Colonic mucosa (tissue), 4 donors: ENCODE measurements around the gene WNT7A. TPM values are rescaled to one million over a fixed set of nuclear protein-coding genes. Genes with fewer than 3 reads are reported as not detected.

Experiments used
- DNase-seq: peaks from one replicate; pipeline ENCODE4 v3.0.0-alpha.2; 2020
- H3K27ac ChIP-seq: fragments of 200-600 bp; one replicate; pipeline ENCODE4 v1.8.0; 2021
- H3K27me3 ChIP-seq: fragments of 200-600 bp; one replicate; pipeline ENCODE4 v1.8.0; 2021
- H3K36me3 ChIP-seq: fragments of 200-600 bp; one replicate; pipeline ENCODE4 v1.8.0; 2021
- H3K4me1 ChIP-seq: fragments of 200-600 bp; one replicate; pipeline ENCODE4 v1.8.0; 2021; ENCODE audit warnings: mild to moderate bottlenecking
- H3K4me3 ChIP-seq: fragments of 200-600 bp; one replicate; pipeline ENCODE4 v1.8.0; 2021
- H3K9ac ChIP-seq, 2 donors: one replicate each; pipeline ENCODE4 v1.7.0; 2013; ENCODE audit warnings: control low read depth in 2 of 2, low read depth in 2 of 2, low read length in 2 of 2
- H3K9me3 ChIP-seq: fragments of 200-600 bp; one replicate; pipeline ENCODE4 v1.8.0; 2021
- CTCF ChIP-seq: fragments of 200-600 bp; IDR thresholded peaks from one replicate; pipeline ENCODE4 v1.8.0; 2022; ENCODE audit warnings: antibody characterized with exemption, mild to moderate bottlenecking
- intact Hi-C: fragments of 100-400 bp; cut with DNase I; formaldehyde crosslinking; loops from one replicate; pipeline ENCODE4 v1.14.1; 2022
- total RNA-seq, 2 donors: library from RNA; stranded (reverse); fragmentation: NEBNext Ultra II Directional in 1 of 2; extraction: Animal tissue kit (Norgen Biotek cat#: 25700) in 1 of 2; gene quantifications; one replicate each; pipeline ENCODE4 v1.2.1, GENCODE V29; 2021
- donor health status: healthy.
- donor health status: DM: no; HTN: no; CAD: no.
- donor health status: DM: no; HTN: no; CAD: no.

Gene WNT7A
- total RNA-seq, 2 donors from 2014 or later: not detected

- intact Hi-C loops: no loop called here
- no peak overlapping the region for H3K9ac ChIP-seq
- H3K4me3 ChIP-seq: no peak overlapping the region
These were observed 110.4 kb downstream of the WNT7A start for GRCh38 chr3:13769422-13769821.

GRCh38 chr3:13768453-13768852, 111.4 kb downstream of the WNT7A start:
- Histone ChIP-seq H3K4me3 (no peak overlapping the region), H3K27ac (no peak overlapping the region), H3K4me1 (no peaks in the 10 kb centered on the region), H3K9me3 (no peaks in the 10 kb centered on the region), H3K27me3 (no peaks in the 10 kb centered on the region), H3K36me3 (no peaks in the 10 kb centered on the region), H3K9ac (no peak overlapping the region)
- TF ChIP-seq CTCF: no peak
- intact Hi-C loops: no loop called here
- DNase-seq: no peak

More at GRCh38 chr3:13769422-13769821, 110.4 kb downstream of the WNT7A start:
- no peak overlapping the region for H3K27ac ChIP-seq
- TF ChIP-seq CTCF: no peak
- H3K36me3 ChIP-seq: no peaks in the 10 kb centered on the region
- no peak for DNase-seq
- H3K9me3 ChIP-seq: no peaks in the 10 kb centered on the region
- H3K27me3 ChIP-seq: no peaks in the 10 kb centered on the region
- H3K4me1 ChIP-seq: no peaks in the 10 kb centered on the region

- intact Hi-C loops: no loop called here
- Histone ChIP-seq H3K9ac (no peak overlapping the region), H3K9me3 (no peaks in the 10 kb centered on the region), H3K4me1 (no peaks in the 10 kb centered on the region), H3K27ac (no peak overlapping the region), H3K27me3 (no peaks in the 10 kb centered on the region), H3K4me3 (no peak overlapping the region), H3K36me3 (no peaks in the 10 kb centered on the region)
- TF ChIP-seq CTCF: no peak
- no peak for DNase-seq
These were observed 112.0 kb downstream of the WNT7A start for GRCh38 chr3:13767896-13768295.

- H3K27me3 ChIP-seq: no peaks in the 10 kb centered on the region
- no peaks in the 10 kb centered on the region for H3K4me1 ChIP-seq
- H3K27ac ChIP-seq: no peak overlapping the region
- H3K4me3 ChIP-seq: no peak overlapping the region
- no peak for TF ChIP-seq CTCF
- H3K36me3 ChIP-seq: no peaks in the 10 kb centered on the region
- no peak for DNase-seq
- H3K9ac ChIP-seq: no peak overlapping the region
- intact Hi-C loops: no loop called here
- H3K9me3 ChIP-seq: no peaks in the 10 kb centered on the region
These were observed 112.8 kb downstream of the WNT7A start for GRCh38 chr3:13767030-13767429.

Other genes with a start within 250 kb of the WNT7A start
- gene CHCHD4, start 244.8 kb upstream of the WNT7A start, total RNA-seq: 10 to 100 TPM; 14.5 to 25.4 TPM
- 10 to 100 TPM; 25.4 to 31.1 TPM for gene TMEM43, start 245.0 kb upstream of the WNT7A start, total RNA-seq